NCI-H226 (cell line): Measurements from ENCODE around the gene JARID2.
"Not testable (repeated sequence)": the region's sequence is repeated elsewhere in the genome, so short reads cannot be mapped to it uniquely, and the experiment has no call there.

Experiments used
- DNase-seq: peaks from one replicate; pipeline ENCODE4 v3.0.0-alpha.2; 2015

The JARID2 gene

DNA sequence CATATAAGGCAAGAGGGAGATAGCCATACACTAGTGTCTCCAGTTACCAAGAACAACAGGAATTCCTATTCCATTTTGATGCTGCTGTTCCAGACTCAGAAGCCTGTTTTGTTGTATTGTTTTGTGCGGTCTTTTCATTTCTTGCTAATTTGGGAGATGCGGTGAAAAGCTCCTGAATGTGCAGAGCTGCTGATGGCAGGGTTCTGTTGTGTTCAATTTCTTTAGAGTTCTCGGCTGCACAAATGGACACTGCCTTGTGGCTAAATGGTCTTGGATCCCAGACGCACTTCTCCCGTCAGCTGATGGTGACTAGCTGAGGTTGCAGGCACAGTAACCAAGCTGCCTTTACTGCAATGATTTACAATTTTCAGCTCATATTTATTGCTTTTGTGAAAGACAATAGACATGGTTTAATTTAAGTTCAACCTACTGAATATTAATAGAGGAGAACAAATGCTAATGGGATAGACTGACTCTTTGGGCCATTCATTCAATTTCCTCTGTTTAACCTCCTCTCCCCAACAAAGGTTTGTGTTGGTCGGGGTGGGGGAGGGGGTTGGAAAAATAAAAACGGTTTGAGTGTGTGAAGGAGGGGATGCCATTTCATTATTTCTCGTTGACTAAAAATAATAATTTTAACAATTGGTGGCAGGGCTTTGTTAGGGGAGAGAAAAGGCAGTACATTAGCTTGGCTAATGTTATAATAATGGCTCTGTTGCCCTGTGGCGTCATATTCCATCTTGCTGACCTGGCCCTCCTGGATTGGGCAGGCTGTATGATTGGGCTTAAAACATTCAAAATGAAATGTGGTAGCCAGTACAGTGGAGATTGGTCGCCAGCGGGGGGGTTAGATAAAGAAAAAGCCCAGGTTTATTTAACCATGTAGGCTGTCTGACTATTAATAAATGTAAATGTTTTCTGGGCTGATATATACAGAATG, 159.5 kb downstream of the JARID2 start:
- DNase-seq = no peak

- DNase-seq = no peak
Measured at GRCh38 chr6:15406452-15406851, 160.6 kb downstream of the JARID2 start.

- no peak for DNase-seq
Measured at GRCh38 chr6:15408008-15408407, 162.1 kb downstream of the JARID2 start.

GRCh38 chr6:15408758-15409157, 162.9 kb downstream of the JARID2 start:
- DNase-seq = no peak

- no peak for DNase-seq
Measured at GRCh38 chr6:15409301-15410125, 163.6 kb downstream of the JARID2 start.

DNA sequence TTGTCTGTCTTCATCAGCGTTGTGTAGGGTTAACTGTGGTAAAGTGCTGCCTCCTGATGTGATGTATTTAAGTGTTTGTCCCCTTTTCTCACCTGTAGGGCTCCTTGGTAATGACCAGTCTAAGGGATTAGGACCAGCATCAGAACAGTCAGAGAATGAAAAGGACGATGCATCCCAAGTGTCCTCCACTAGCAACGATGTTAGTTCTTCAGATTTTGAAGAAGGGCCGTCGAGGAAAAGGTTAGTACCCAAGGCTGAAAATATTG, 164.2 kb downstream of the JARID2 start:
- no peak for DNase-seq

DNA sequence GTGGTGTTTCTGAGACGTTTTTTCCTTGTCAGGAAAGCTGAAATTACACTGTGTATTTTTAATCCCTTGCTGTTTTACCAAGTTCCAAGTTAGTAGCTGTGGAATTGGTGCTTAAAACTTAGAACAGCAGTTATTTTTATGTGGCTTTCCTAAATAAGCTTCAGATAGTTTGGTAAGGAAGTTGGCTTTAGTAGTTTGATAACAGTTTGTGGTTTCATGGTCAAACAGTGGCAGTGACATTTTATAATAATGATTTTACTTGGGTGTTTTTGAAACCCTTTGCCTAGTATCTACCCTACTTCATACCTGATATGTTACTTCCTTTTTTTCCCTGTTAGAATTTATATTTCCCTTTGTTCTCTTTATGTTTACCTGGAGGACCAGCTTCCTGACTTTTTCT, 164.9 kb downstream of the JARID2 start:
- DNase-seq = no peak

- no peak for DNase-seq
Measured at GRCh38 chr6:15411766-15412165, 165.9 kb downstream of the JARID2 start.

DNA sequence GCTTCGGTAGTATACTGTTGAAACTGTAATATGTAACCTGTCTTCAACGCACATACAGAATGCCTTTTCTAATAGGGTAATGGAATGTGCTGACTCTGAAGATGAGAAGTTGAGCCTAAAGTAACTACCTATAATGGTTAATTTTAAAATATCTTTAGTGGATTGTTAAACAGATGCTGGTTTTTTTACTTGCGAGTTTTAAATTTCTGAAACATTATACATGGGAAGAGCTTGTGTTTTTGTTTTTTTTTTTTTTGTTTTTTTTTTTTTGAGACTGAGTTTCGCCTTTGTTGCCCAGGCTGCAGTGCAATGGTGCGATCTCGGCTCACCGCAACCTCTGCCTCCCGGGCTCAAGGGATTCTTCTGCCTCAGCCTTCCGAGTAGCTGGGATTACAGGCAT, 166.9 kb downstream of the JARID2 start:
- DNase-seq = no peak

DNA sequence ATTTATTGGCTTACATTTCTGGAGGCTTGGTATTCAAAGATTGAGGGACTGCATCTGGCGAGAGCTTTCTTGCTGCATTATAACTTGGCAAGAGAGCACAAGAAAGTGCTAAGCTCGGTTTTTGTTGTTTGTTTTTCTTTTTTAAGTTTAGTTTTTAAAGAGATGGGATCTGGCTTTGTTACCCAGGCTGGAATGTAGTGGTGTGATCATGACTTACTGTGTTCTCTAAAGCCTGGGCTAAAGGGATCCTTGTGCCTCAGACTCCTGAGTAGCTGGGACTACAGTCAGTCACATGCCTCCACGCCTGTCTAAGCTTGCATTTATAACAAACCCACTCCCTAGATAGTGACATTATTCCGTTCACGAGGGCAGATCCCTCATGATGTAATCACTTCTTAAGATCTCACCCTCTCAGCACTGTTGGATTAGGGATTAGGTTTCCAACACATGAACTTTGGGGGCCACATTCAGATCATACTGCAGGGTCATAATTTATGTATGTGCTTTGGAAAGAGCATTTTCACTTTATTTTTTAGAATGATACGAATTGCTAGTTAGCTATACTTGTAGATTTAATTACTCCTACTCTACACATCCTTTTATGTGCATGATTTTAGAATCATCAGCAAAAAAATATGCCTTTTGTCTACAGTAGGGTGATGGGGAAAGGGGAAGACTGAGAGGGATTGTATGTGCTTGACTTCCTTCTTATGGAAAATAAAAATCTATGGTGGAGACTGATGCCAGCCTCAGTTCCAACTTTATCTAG, 167.8 kb downstream of the JARID2 start:
- no peak for DNase-seq

DNA sequence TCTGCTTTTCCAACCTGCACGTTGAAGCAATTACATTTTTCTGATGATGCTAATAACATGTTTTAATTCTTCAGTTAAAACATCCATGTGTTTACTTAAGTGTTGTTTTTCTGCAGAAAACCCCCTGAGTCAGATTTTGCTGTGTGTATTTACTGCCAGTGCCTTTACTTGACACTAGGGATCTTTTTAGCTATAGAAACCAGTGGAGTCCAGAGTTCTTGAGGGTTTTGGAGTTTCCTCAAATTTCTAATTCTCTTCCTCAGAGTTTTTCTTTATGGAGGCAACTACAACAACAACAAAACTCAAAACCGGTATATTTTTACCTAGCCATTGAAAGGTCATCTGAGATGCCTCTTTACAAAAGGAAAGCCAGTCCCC, 168.4 kb downstream of the JARID2 start:
- DNase-seq = no peak

DNA sequence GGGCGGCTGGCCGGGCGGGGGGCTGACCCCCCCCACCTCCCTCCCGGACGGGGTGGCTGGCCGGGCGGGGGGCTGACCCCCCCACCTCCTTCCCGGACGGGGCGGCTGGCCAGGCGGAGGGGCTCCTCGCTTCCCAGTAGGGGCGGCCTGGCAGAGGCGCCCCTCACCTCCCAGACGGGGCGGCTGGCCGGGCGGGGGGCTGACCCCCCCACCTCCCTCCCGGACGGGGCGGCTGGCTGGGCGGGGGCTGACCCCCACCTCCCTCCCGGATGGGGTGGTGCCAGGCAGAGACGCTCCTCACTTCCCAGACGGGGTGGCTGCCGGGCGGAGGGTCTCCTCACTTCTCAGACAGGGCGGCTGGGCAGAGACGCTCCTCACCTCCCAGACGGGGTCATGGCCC, 169.8 kb downstream of the JARID2 start:
- DNase-seq = not testable (repeated sequence)

GRCh38 chr6:15416932-15417509, 171.2 kb downstream of the JARID2 start:
- no peak for DNase-seq

- DNase-seq = peak; percentile 94
Measured at GRCh38 chr6:15417811-15418210, 171.9 kb downstream of the JARID2 start.

GRCh38 chr6:15419493-15419892, 173.6 kb downstream of the JARID2 start:
- DNase-seq = no peak

- DNase-seq = no peak
Measured at GRCh38 chr6:15420959-15421438, 175.1 kb downstream of the JARID2 start.

GRCh38 chr6:15421945-15422733, 176.3 kb downstream of the JARID2 start:
- DNase-seq = no peak

GRCh38 chr6:15423286-15423993, 177.6 kb downstream of the JARID2 start:
- no peak for DNase-seq

- no peak for DNase-seq
Measured at GRCh38 chr6:15425947-15426346, 180.1 kb downstream of the JARID2 start.

- no peak for DNase-seq
Measured at GRCh38 chr6:15426395-15426794, 180.5 kb downstream of the JARID2 start.

DNA sequence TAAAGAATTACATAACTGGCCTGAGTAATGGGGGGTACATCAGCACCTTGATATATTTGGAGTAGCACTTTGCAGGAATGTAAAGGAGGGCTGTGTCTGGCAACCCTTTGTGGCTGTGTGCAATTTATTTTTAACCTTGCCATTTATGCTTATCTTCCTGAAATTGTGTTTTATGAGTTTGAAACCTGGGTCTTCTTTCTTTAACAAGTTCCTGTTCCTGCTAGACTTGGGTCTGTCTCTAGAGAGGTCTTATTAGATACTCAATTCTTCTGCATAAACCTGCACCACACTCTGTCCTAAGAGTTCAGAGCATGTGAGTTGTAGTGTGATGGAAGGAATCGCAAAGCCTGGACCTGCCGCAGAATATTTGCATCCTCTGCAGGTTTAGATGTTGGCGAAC, 181.0 kb downstream of the JARID2 start:
- no peak for DNase-seq
